Type B pancreatic cell (in vitro differentiated cells): Measurements from ENCODE around the gene TMEM165. TPM values are rescaled to one million over a fixed set of nuclear protein-coding genes. Genes with fewer than 3 reads are reported as not detected.
A peak's percentile ranks its signal among the peaks of the same experiment; 100 is the strongest.

Experiments
- DNase-seq: peaks from one replicate; pipeline ENCODE4 v3.0.0; 2021; ENCODE audit warnings: mixed read lengths; ENCODE audit not compliant: unreplicated experiment; ENCODE audit errors: extremely low spot score
- H3K27ac Mint-ChIP-seq: 2 replicates; pipeline ENCODE4 v1.8.0; 2021; ENCODE audit warnings: mild to moderate bottlenecking, mixed read lengths
- H3K27me3 Mint-ChIP-seq: 2 replicates; pipeline ENCODE4 v1.8.0; 2021; ENCODE audit warnings: mixed read lengths
- H3K36me3 Mint-ChIP-seq: 2 replicates; pipeline ENCODE4 v1.8.0; 2021; ENCODE audit warnings: mixed read lengths
- H3K4me1 Mint-ChIP-seq: one replicate; pipeline ENCODE4 v1.8.0; 2021; ENCODE audit warnings: mixed read lengths; ENCODE audit not compliant: unreplicated experiment
- H3K4me3 Mint-ChIP-seq: 2 replicates; pipeline ENCODE4 v1.8.0; 2021; ENCODE audit warnings: mild to moderate bottlenecking, mixed read lengths
- H3K9me3 Mint-ChIP-seq: 2 replicates; pipeline ENCODE4 v1.8.0; 2021; ENCODE audit warnings: mixed read lengths
- CTCF ChIP-seq: fragments of 200-600 bp; sonication (generic); conservative IDR thresholded peaks from 2 replicates; pipeline ENCODE4 v1.5.0; 2021; ENCODE audit warnings: antibody characterized with exemption, mild to moderate bottlenecking
- total RNA-seq: library from RNA; stranded (reverse); gene quantifications from 2 replicates; pipeline ENCODE4 v1.2.1, GENCODE V29; 2021; ENCODE audit warnings: low replicate concordance

Gene TMEM165
- total RNA-seq, 1 donor from 2014 or later, result 69.2 TPM

DNA sequence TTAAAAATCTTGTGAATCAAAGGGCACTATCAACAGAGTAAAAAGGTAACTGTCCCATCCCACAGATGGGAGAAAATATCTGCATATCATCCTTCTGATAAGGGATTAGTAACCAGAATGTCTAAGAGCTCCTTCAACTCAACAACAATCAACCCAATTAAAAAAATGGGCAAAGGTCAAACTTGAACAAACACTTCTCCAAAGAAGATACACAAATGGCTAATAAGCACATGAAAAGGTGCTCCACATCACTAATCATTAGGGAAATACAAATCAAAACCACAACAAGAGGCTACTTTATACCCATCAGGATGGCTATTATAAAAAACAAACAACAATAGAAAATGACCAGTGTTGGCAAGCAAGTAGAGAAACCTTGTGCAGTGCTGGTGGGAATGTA lies 43.3 kb downstream of the TMEM165 start:
- Mint-ChIP-seq H3K27me3 (no peaks in the 10 kb centered on the region), H3K4me1 (no peaks in the 10 kb centered on the region), H3K27ac (no peak overlapping the region), H3K4me3 (no peak overlapping the region), H3K36me3 (peaks cover 23% of the 10 kb centered on the region), H3K9me3 (no peaks in the 10 kb centered on the region)
- no peak for TF ChIP-seq CTCF
- DNase-seq, result no peak

GRCh38 chr4:55440786-55441185 lies 45.0 kb downstream of the TMEM165 start:
- H3K4me1 Mint-ChIP-seq, result no peaks in the 10 kb centered on the region
- no peak for DNase-seq
- no peaks in the 10 kb centered on the region for H3K27me3 Mint-ChIP-seq
- H3K27ac Mint-ChIP-seq, result no peak overlapping the region
- H3K9me3 Mint-ChIP-seq, result no peaks in the 10 kb centered on the region
- TF ChIP-seq CTCF, result no peak
- H3K4me3 Mint-ChIP-seq, result no peak overlapping the region
- H3K36me3 Mint-ChIP-seq, result peaks cover 14% of the 10 kb centered on the region

GRCh38 chr4:55442541-55442940 lies 46.8 kb downstream of the TMEM165 start:
- H3K27me3 Mint-ChIP-seq, result no peaks in the 10 kb centered on the region
- TF ChIP-seq CTCF, result no peak
- no peak overlapping the region for H3K4me3 Mint-ChIP-seq
- no peaks in the 10 kb centered on the region for H3K4me1 Mint-ChIP-seq
- no peak overlapping the region for H3K27ac Mint-ChIP-seq
- peaks cover 18% of the 10 kb centered on the region for H3K36me3 Mint-ChIP-seq
- H3K9me3 Mint-ChIP-seq, result no peaks in the 10 kb centered on the region
- DNase-seq, result no peak

DNA sequence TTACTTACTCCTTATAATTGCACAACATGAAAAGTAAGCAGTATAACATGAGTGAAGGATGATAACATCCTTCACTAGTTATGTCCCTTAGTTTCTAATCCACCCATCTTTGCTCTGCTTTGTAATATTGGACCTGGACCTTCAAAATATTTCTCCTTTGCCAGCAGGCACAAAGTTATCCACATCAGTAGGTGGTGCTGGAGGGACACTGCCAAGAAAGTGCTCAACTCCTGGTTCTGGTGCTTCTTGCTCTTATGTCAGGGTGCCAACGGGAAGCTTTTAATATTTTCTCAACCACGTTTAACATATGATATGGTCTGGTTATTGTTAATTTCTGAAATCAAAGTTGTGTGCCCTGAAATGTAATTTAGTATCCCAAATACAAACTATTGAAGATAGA lies 49.1 kb downstream of the TMEM165 start:
- H3K36me3 Mint-ChIP-seq, result peaks cover 18% of the 10 kb centered on the region
- no peak for DNase-seq
- no peaks in the 10 kb centered on the region for H3K27me3 Mint-ChIP-seq
- no peak overlapping the region for H3K27ac Mint-ChIP-seq
- peak; percentile 29 for TF ChIP-seq CTCF
- no peaks in the 10 kb centered on the region for H3K4me1 Mint-ChIP-seq
- no peak overlapping the region for H3K4me3 Mint-ChIP-seq
- no peaks in the 10 kb centered on the region for H3K9me3 Mint-ChIP-seq

GRCh38 chr4:55445921-55446577 lies 50.3 kb downstream of the TMEM165 start:
- no peak for TF ChIP-seq CTCF
- no peaks in the 10 kb centered on the region for H3K9me3 Mint-ChIP-seq
- peaks cover 17% of the 10 kb centered on the region for H3K36me3 Mint-ChIP-seq
- H3K27ac Mint-ChIP-seq, result no peak overlapping the region
- no peaks in the 10 kb centered on the region for H3K27me3 Mint-ChIP-seq
- H3K4me1 Mint-ChIP-seq, result no peaks in the 10 kb centered on the region
- H3K4me3 Mint-ChIP-seq, result no peak overlapping the region
- DNase-seq, result no peak

DNA sequence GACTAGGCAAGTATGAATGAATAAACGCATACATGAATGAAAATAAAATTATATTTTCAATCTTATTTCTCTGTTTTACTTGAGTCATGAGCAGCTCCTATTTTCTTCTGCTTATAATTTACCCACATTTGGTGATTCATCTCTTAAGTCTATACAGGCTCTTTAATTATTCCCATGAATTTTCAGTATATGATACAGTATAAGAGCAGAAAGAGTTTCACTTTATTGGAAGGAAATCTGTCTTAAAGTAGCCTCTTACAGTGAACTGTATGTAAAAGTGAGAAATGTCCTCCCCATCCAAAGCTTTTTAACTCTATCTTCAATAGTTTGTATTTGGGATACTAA lies 50.8 kb downstream of the TMEM165 start:
- no peak for TF ChIP-seq CTCF
- Mint-ChIP-seq H3K27ac (no peak overlapping the region), H3K4me1 (no peaks in the 10 kb centered on the region), H3K36me3 (peaks cover 20% of the 10 kb centered on the region), H3K4me3 (no peak overlapping the region), H3K9me3 (no peaks in the 10 kb centered on the region), H3K27me3 (no peaks in the 10 kb centered on the region)
- no peak for DNase-seq
